Heart right ventricle (tissue), 16 donors: Measurements from ENCODE around the gene FBLIM1. TPM values are rescaled to one million over a fixed set of nuclear protein-coding genes. Genes with fewer than 3 reads are reported as not detected.
A peak's percentile ranks its signal among the peaks of the same experiment; 100 is the strongest.

ENCODE experiments used
- ATAC-seq, 8 donors: fragments of 200-7000 bp; cut with Tn5 transposase; one replicate each; pipeline ENCODE4 v1.9.1; 2020; ENCODE audit warnings: mild to moderate bottlenecking in 8 of 8, moderate library complexity in 8 of 8, moderate number of reproducible peaks in 1 of 8
- DNase-seq, 2 donors: peaks; one replicate each; pipeline ENCODE4 v3.0.0-alpha.2; 2020
- H3K27ac ChIP-seq, 10 donors: fragments of 200-600 bp; sonication (generic) in 2 of 10; one replicate each; pipeline versions ENCODE4 v1.5.0 to v1.8.0; 2020 to 2022; ENCODE audit warnings: mild to moderate bottlenecking in 3 of 10
- H3K27me3 ChIP-seq, 7 donors: fragments of 200-600 bp; one replicate each; pipeline ENCODE4 v1.8.0; 2021 to 2022; ENCODE audit warnings: mild to moderate bottlenecking in 2 of 7
- H3K36me3 ChIP-seq, 9 donors: fragments of 200-600 bp; sonication (generic) in 1 of 9; one replicate each; pipeline versions ENCODE4 v1.5.0 to v1.8.0; 2020 to 2022; ENCODE audit warnings: mild to moderate bottlenecking in 2 of 9
- H3K4me1 ChIP-seq, 9 donors: fragments of 200-600 bp; sonication (generic) in 1 of 9; one replicate each; pipeline versions ENCODE4 v1.5.0 to v1.8.0; 2020 to 2022; ENCODE audit warnings: mild to moderate bottlenecking in 4 of 9
- H3K4me3 ChIP-seq, 10 donors: fragments of 200-600 bp; sonication (generic) in 2 of 10; one replicate each; pipeline versions ENCODE4 v1.5.0 to v1.8.0; 2020 to 2022; ENCODE audit warnings: mild to moderate bottlenecking in 7 of 10, moderate library complexity in 2 of 10
- H3K9me3 ChIP-seq, 11 donors: fragments of 200-600 bp in 10 of 11; sonication (generic) in 2 of 11; one replicate each; pipeline versions ENCODE4 v1.5.0 to v1.8.0; 2013 to 2022; ENCODE audit warnings: mild to moderate bottlenecking in 2 of 11, control low read depth in 1 of 11, moderate library complexity in 1 of 11
- CTCF ChIP-seq, 9 donors: fragments of 200-600 bp; sonication (generic) in 2 of 9; IDR thresholded peaks; one replicate each; pipeline versions ENCODE4 v1.5.0 to v1.8.0; 2021 to 2022; ENCODE audit warnings: antibody characterized with exemption in 9 of 9, mild to moderate bottlenecking in 5 of 9, moderate library complexity in 1 of 9
- WGBS, 2 donors: extraction: QIAGEN DNeasy Blood & Tissue Kit; methylation state at CpG; one replicate each; pipeline ENCODE4 v1.1.7; 2013; ENCODE audit warnings: inconsistent platforms in 1 of 2; 5-methylcytosine and 5-hydroxymethylcytosine counted together
- intact Hi-C, 10 donors: fragments of 100-400 bp; cut with DNase I; formaldehyde crosslinking; loops; one replicate each; pipeline versions ENCODE4 v1.11.1 to v1.14.2; 2022
- polyA plus RNA-seq, 2 donors: library from polyadenylated mRNA; stranded (reverse); fragments of 200-250 nt; gene quantifications; one replicate each; pipeline ENCODE4 v1.2.3, GENCODE V29; 2013
- total RNA-seq, 10 donors: library from RNA; stranded (reverse); fragmentation: NEBNext Ultra II Directional in 3 of 10; extraction: Animal tissue kit (Norgen Biotek cat#: 25700) in 3 of 10; gene quantifications; one replicate each; pipeline versions ENCODE4 v1.2.1 to v1.2.4, GENCODE V29; 2021 to 2023
- donor health status: Arrhythmogenic right ventricular cardiomyopathy.
- donor health status: ischemic (EF 13 %, LVEDD 7.1; RV severe dilation, severe dysfunction).
- donor health status: healthy with polysubstance abuse.
- donor health status: DM: no; HTN: yes; CAD: no.
- donor health status: DM: no; HTN: no; CAD: no.
- donor health status: ischemic (EF 25% LVEDD 6.9; RV normal size, moderate dysfunction).
- donor health status: ischemic (EF 25% LVEDD 5.7; RV mildly dilated, moderate dysfunction).
- donor health status: healthy.
- donor health status: DM: yes; HTN: yes; CAD: no.
- donor health status: Ischemic cardiomyopathy.
- donor health status: ischemic (EF 35%, LVEDD 5.7; RV mildly dilated, moderate dysfunction).
- donor health status: nonischemic (EF 11% LVEDD 7.7; RV severe dilation, severe dysfunction).
- donor health status: DM: yes; HTN: yes; CAD: no.
- donor health status: PGD.
- donor health status: ischemic (EF 29% LVEDD 5.4; RV normal size, mild dysfunction).
- donor health status: nonischemic (EF 23%, LVEDD 6.1; RV moderate dilation, normal function).

Gene FBLIM1
- total and polyA plus RNA-seq, 12 donors, result 27.0 to 115 (median 58.7) TPM

DNA sequence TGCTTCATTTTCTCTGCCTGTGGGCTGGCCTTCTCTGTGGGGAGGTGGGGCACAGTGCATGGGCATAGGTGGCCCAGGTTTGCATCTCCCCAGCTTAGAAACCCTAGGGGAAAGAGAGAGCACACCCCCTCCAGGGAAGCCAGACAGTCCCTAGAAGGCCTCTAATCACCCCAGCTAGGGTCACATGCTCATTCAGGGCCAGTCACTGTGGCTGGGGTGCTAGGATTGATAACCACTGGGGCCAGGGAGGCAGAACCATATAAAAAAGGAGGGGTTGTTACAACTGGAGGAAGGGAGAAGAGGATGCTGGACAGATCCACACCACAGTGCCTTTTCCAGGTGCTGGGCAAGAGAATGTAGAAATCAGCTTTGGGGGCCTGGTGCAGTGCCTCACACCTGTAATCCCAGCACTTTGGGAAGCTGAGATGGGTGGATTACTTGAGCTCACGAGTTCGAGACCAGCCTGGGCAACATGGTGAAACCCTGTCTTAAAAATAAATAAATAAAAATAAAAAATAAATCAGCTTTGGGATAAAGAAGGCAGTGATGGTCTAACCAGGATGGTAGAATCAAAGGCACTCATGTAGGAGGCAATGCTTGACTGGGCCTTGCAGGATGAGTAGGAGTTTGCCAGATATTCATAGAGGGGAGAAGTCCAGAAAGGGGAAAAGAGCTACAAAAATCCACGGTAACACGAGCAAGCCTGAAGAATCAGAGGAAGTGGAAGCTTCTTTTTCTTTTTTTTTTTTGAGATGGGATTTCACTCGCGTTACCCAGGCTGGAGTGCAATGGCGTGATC lies 19.5 kb downstream of the FBLIM1 start:
- Histone ChIP-seq H3K27me3 (no peaks in the 10 kb centered on the region), H3K4me3 (no peak overlapping the region), H3K27ac (no peak overlapping the region), H3K36me3 (peaks cover 0 to 86% (median 2%) of the 10 kb centered on the region in 9 donors), H3K9me3 (no peaks in the 10 kb centered on the region), H3K4me1 (peaks cover 0 to 6% (median 0%) of the 10 kb centered on the region in 9 donors)
- ATAC-seq (no peak), DNase-seq (no peak)
- intact Hi-C loops, result no loop called here
- no peak for TF ChIP-seq CTCF (IDR thresholded peaks at IDR 0.05)
- WGBS, 2 donors, result 88 to 92% methylated on average over 7 of the region's 7 CpGs

- Histone ChIP-seq H3K4me1 (peaks cover 0 to 14% (median 6%) of the 10 kb centered on the region in 9 donors), H3K27me3 (no peaks in the 10 kb centered on the region), H3K27ac (no peak overlapping the region), H3K4me3 (no peak overlapping the region), H3K9me3 (no peaks in the 10 kb centered on the region), H3K36me3 (peaks cover 0 to 34% (median 2%) of the 10 kb centered on the region in 9 donors)
- no peak for TF ChIP-seq CTCF (IDR thresholded peaks at IDR 0.05)
- DNase-seq (no peak), ATAC-seq (peak in 2 of 8 donors; percentile 31 to 43)
- 92 to 93% methylated on average over 8 of the region's 8 CpGs for WGBS, 2 donors
- intact Hi-C loops, result no loop called here
Observed at GRCh38 chr1:15785683-15786082, 27.1 kb downstream of the FBLIM1 start.

DNA sequence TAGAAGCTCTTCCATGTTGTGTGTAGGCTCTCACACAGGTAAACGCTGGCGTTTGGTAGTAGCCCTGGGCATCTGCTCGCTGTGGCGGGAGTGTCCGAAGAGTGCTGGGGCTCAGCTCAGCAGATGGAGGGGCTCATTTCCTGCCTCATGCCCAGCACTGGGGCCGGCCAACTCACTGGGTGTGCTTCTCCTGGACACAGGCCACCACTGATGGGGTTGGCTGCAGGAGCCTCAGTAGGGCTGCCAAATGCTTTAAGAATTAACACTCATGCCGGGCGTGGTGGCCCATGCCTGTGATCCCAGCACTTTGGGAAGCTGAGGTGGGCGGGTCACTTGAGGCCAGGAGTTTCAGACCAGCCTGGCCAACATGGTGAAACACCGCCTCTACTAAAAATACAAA lies 28.0 kb downstream of the FBLIM1 start:
- Histone ChIP-seq H3K36me3 (peaks cover 0 to 26% (median 0%) of the 10 kb centered on the region in 9 donors), H3K4me1 (peaks cover 0 to 14% (median 6%) of the 10 kb centered on the region in 9 donors), H3K9me3 (no peaks in the 10 kb centered on the region), H3K4me3 (no peak overlapping the region), H3K27ac (no peak overlapping the region), H3K27me3 (no peaks in the 10 kb centered on the region)
- DNase-seq (no peak), ATAC-seq (peak in 7 of 8 donors; percentile 41 to 82 (median 66))
- WGBS, 2 donors, result 61 to 65% methylated on average over 10 of the region's 10 CpGs
- TF ChIP-seq CTCF (IDR thresholded peaks at IDR 0.05), result no peak
- intact Hi-C loops, result no loop called here

DNA sequence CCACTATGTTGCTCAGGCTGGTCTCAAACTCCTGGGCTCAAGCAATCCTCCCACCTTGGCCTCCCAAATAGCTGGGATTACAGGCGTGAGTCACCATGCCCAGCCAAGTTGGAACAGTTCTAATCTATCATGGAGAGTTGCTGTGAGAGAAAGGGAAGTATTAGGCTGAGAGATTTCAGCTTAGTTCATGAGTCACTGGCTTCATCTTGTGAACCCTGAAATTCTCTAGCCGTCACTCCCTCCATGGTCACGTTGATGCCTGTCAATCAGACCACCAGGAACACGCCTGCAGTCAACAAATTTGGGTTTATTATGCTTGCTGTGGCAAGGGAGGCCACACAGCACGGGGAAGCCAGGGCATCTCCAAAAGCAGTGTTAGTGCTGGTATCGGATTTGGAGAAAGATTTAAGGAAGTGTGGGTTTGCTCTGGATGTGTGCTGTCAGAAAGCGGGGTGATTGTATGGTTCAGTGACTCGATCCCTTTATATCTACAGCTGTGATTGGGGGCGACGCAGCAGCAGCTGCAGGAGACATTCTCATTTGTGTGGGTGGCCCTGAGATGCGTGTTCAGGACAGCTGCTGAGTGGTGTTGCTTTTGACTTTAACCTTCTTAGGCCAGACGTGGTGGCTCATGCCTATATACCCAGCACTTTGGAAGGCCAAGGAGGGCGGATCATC lies 30.2 kb downstream of the FBLIM1 start:
- Histone ChIP-seq H3K4me3 (no peak overlapping the region), H3K36me3 (peaks cover 0 to 13% (median 0%) of the 10 kb centered on the region in 9 donors), H3K9me3 (no peaks in the 10 kb centered on the region), H3K27me3 (no peaks in the 10 kb centered on the region), H3K27ac (peak overlapping the region in 1 of 10 donors; percentile 10), H3K4me1 (peaks cover 0 to 22% (median 10%) of the 10 kb centered on the region in 9 donors)
- no peak for DNase-seq
- WGBS, 2 donors, result 77% methylated on average over 13 of the region's 13 CpGs
- ATAC-seq, result no peak
- no peak for TF ChIP-seq CTCF (IDR thresholded peaks at IDR 0.05)
- intact Hi-C loops, result no loop called here
